Activated T-helper 9 cell treated with anti-CD3 and anti-CD28 coated beads, Interleukin-2, amount 50 U/mL, for 16 hours (primary cell): Measurements from ENCODE around the gene NBPF20.
A peak's percentile ranks its signal among the peaks of the same experiment; 100 is the strongest.
"Not testable (repeated sequence)": the region's sequence is repeated elsewhere in the genome, so short reads cannot be mapped to it uniquely, and the experiment has no call there.

Experiments
- DNase-seq: peaks from one replicate; pipeline ENCODE4 v3.0.0-alpha.2; 2020; ENCODE audit warnings: low read depth

Gene NBPF20

DNA sequence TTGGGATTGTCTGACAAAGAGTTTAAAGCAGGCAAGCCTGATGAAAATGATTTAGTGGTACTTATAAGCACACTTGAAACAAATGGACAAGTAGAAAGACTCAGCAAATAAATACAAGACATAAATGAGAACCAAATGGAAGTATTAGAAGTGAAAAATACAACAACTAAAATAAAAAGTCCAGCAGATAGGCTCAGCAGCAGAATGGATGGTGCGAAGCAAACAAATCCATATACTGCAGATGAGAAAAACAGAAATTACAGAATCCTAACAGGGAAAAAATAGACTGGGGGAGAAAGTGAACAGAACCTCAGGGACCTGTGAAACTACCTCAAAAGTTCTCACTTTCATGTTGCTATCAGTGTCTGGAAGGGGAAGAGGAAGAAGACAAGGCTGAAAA lies 3.9 kb upstream of the NBPF20 start:
- not testable (repeated sequence) for DNase-seq

- DNase-seq: peak; percentile 15
These were observed 579 bp downstream of the NBPF20 start for GRCh38 chr1:145424612-145425435.

- DNase-seq: not testable (repeated sequence)
These were observed 10.3 kb downstream of the NBPF20 start for GRCh38 chr1:145415149-145415548.

- DNase-seq: not testable (repeated sequence)
These were observed 18.1 kb downstream of the NBPF20 start for GRCh38 chr1:145407266-145407665.

DNA sequence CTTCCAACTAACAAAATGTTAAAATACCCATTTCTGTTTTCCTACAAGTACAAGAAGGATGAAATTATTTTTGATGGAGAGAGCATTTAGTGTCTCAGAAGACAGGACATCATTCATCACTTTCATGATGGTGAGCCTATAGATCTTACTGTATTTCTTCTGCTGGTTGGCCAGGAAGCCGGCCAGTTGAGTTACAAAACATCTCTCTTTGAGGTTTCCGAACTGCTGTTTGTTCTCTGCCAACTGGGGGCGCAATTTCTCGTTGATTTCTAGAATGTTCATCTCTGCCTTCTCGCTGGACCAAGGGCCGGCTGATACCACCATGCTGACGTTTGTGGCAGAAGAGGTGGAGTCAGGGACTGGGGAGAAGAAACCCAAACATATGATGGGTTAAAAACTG lies 20.5 kb downstream of the NBPF20 start:
- DNase-seq: not testable (repeated sequence)

GRCh38 chr1:145400701-145401100 lies 24.7 kb downstream of the NBPF20 start:
- DNase-seq: not testable (repeated sequence)
